Right atrium auricular region (tissue), 2 donors: ENCODE results near the gene CLCN2. TPM values are rescaled to one million over a fixed set of nuclear protein-coding genes. Genes with fewer than 3 reads are reported as not detected.

Experiments
- DNase-seq: peaks from one replicate; pipeline ENCODE4 v3.0.0-alpha.2; 2019; ENCODE audit warnings: low spot score
- H3K27ac ChIP-seq, 2 donors: fragments of 200-600 bp; sonication (generic); 1 replicate in 1 of 2; 2 replicates in 1 of 2; pipeline ENCODE4 v1.5.1; 2016 to 2019
- H3K27me3 ChIP-seq, 2 donors: fragments of 200-600 bp; sonication (generic); one replicate each; pipeline versions ENCODE4 v1.5.1 to v1.6.0; 2017 to 2019
- H3K36me3 ChIP-seq: fragments of 200-600 bp; sonication (generic); one replicate; pipeline ENCODE4 v1.5.1; 2016
- H3K4me1 ChIP-seq, 2 donors: fragments of 200-600 bp; sonication (generic); one replicate each; pipeline versions ENCODE4 v1.5.1 to v1.6.0; 2017 to 2019
- H3K4me3 ChIP-seq, 2 donors: fragments of 200-600 bp; sonication (generic); 1 replicate in 1 of 2; 2 replicates in 1 of 2; pipeline ENCODE4 v1.5.1; 2017 to 2019; ENCODE audit warnings: mild to moderate bottlenecking in 1 of 2, moderate library complexity in 1 of 2
- H3K9me3 ChIP-seq, 2 donors: fragments of 200-600 bp; sonication (generic); one replicate each; pipeline ENCODE4 v1.5.1; 2019
- total RNA-seq, 2 donors: library from RNA; depleted of rRNA; stranded (reverse); fragments of >200 nt; gene quantifications; one replicate each; pipeline ENCODE4 v1.1.0, GENCODE V29; 2016
- TF ChIP-seq, protein P1 (sequence below), 2 donors: fragments of 200-600 bp; sonication (generic); IDR thresholded peaks; one replicate each; pipeline ENCODE4 v1.5.1; 2019; ENCODE audit warnings: antibody characterized with exemption in 2 of 2

Gene CLCN2
- total RNA-seq, 2 donors from 2014 or later, result 1.3 to 2.7 TPM

DNA sequence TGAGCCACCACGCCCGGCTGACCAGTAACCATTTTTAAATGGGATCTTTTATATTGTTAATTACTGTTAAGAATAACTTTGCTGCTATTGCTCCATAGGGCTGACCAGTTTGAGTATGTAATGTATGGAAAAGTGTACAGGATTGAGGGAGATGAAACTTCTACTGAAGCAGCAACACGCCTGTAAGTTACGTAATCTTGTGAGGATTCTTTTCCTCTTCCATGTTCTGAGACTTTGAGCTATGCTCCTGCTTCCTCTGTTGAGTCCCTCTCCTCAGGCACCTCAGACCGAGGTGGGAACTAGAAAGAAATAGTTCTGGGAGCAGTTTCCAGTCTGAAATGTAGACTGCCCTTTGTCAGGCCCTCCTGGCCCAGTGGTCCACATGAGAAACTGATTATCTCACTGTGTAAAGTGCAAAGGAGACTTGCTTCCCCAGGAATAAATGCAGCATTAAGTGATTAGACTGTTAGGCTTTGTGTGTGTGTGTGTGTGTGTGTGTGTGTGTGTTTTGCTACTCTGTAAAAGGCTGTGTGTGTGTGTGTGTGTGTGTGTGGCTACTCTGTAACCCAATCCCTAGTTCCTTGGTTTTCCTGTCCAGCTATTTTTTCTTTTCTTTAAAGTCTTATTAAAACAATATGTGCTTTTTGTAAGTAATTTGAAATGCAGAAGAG, 5.3 kb upstream of the CLCN2 start:
- TF ChIP-seq, protein P1, sequence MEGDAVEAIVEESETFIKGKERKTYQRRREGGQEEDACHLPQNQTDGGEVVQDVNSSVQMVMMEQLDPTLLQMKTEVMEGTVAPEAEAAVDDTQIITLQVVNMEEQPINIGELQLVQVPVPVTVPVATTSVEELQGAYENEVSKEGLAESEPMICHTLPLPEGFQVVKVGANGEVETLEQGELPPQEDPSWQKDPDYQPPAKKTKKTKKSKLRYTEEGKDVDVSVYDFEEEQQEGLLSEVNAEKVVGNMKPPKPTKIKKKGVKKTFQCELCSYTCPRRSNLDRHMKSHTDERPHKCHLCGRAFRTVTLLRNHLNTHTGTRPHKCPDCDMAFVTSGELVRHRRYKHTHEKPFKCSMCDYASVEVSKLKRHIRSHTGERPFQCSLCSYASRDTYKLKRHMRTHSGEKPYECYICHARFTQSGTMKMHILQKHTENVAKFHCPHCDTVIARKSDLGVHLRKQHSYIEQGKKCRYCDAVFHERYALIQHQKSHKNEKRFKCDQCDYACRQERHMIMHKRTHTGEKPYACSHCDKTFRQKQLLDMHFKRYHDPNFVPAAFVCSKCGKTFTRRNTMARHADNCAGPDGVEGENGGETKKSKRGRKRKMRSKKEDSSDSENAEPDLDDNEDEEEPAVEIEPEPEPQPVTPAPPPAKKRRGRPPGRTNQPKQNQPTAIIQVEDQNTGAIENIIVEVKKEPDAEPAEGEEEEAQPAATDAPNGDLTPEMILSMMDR (IDR thresholded peaks at IDR 0.05), result no peak
- Histone ChIP-seq H3K9me3 (no peaks in the 10 kb centered on the region), H3K27ac (no peak overlapping the region), H3K4me1 (peaks cover 0 to 33% of the 10 kb centered on the region in 2 donors), H3K4me3 (no peak overlapping the region), H3K27me3 (no peaks in the 10 kb centered on the region), H3K36me3 (peaks cover 35% of the 10 kb centered on the region)
- DNase-seq, result no peak

DNA sequence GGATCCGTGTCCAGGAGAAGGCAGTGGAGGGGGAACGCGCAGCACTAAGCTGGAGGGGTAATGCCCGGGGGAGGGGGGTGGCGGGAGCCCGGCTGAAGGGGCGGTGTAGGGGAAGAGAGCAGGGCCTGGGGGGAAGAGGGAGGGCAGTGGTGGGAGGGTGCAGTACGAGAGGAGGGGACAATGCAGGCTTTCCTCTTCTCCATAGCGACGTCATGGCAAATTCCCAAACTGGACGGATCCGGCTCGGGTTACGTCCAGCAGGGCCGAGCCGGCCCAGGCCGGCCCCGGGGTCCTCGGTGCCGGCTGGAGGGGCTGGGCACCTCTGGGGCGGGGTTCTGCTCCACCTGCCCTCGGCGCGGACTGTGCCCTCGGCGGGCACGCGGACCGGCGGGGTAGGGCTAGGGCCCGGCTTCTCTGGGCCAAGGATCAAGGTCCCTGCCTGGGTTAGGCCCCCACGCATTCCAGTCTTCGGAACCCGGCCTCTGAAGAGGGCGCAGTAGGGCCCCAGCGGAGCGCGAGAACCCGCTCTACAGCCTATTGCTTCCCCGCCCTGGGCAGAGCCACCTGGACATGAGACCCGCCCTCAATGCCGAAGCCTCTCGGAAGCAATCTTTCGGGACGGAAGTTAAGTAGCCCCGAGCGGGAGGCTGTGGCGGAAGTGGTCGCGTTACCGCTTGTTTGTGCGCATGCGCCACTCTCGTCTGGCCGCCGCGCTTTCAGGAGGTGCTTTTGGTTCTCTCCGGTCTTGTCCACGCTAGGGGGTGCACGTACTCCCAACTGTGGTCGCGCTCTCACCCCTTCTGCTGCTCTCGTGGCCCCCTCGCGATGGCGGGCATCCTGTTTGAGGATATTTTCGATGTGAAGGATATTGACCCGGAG, 1.5 kb upstream of the CLCN2 start:
- H3K4me1 ChIP-seq, result peaks cover 0 to 26% of the 10 kb centered on the region in 2 donors
- TF ChIP-seq, protein P1 (IDR thresholded peaks at IDR 0.05), result peak; percentile 26 to 68
- peaks cover 26% of the 10 kb centered on the region for H3K36me3 ChIP-seq
- DNase-seq, result peak; percentile 96
- H3K27ac ChIP-seq, result peak overlapping the region; percentile 97 to 99
- H3K27me3 ChIP-seq, result no peaks in the 10 kb centered on the region
- peak overlapping the region; percentile 80 to 89 for H3K4me3 ChIP-seq
- H3K9me3 ChIP-seq, result no peaks in the 10 kb centered on the region

DNA sequence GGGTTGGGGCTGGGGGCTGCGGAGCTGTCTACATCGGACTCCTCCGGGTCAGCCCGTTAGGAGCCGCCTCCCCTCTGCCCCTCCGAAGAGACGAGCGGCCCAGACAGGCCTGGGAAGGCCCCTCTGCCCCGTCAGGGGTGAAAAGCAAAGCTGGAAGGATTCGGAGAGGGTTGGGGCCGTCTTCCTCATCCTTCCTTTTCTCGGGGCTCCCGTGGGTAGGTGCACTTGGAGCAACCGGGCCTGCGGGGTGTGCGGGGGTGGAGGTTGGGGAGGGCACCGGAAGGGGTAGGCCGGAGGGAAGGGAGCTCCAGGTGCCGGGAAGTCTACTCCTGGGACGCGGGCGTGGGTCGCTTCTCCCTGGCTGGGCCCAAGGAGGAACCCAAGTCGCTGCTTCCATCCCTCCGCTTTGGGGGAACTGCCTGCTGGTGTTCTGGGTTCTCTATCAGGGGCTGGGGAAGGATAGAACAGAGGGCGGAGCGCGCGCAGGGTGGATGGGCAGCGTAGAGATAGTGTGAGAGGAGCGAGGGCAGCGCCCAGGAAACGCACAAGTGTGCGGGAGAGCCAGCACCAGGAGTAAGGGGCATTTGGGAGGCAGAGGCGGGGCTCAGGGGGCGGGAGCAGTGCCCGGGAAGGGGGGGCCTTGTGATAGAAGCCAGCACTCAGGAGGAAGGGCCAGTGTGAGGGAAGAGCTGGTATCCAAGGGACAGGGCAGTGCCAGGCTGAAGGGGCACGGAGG, 695 bp upstream of the CLCN2 start:
- Histone ChIP-seq H3K4me1 (peaks cover 0 to 26% of the 10 kb centered on the region in 2 donors), H3K4me3 (peak overlapping the region; percentile 80 to 89), H3K27ac (peak overlapping the region; percentile 97 to 99), H3K27me3 (no peaks in the 10 kb centered on the region), H3K9me3 (no peaks in the 10 kb centered on the region), H3K36me3 (peaks cover 24% of the 10 kb centered on the region)
- TF ChIP-seq, protein P1 (IDR thresholded peaks at IDR 0.05), result no peak
- DNase-seq, result peak; percentile 74

DNA sequence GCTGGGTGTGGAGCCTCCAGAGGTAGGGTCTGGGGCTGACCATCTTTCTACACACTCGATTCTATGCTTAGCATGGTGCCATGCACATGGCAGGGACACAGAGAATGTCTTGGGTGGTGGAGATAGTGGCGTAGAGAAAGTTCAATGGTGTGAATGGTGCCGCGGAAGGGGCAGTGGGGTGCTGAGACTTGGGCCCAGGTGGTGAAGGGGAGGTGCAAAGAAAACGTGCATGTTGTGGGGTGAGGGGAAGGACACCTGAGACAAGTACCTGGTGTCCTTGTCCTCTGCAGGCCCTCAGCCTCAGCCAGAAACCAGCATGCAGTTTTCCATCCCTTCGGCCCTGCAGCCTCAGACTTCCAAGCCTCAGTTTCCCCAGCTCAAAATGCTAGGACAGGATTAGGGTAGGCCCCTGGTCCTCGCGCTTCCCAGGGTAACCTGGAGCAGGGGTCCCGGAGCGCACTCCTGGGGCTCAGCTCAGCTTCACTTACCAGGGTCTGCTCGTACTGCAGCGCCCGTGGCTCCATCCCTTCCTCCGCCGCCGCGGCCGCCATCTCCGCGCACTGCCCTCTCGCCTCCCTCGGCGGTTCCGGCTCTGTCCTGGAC, 375 bp downstream of the CLCN2 start:
- Histone ChIP-seq H3K27ac (peak overlapping the region; percentile 97 to 99), H3K4me3 (peak overlapping the region; percentile 80 to 89), H3K36me3 (peaks cover 14% of the 10 kb centered on the region), H3K27me3 (no peaks in the 10 kb centered on the region), H3K9me3 (no peaks in the 10 kb centered on the region), H3K4me1 (peaks cover 0 to 26% of the 10 kb centered on the region in 2 donors)
- TF ChIP-seq, protein P1 (IDR thresholded peaks at IDR 0.05), result no peak
- DNase-seq, result no peak
